A673 (cell line): ENCODE data around the gene DSG1. TPM values are rescaled to one million over a fixed set of nuclear protein-coding genes. Genes with fewer than 3 reads are reported as not detected.

Experiments
- BruUV-seq: library from RNA; stranded (reverse); fragments of 400-500 nt; replicated peaks from 2 replicates; lab custom pipeline; 2021; lab: Mats Ljungman, UMichigan
- CTCF ChIA-PET: fragments of 300-600 bp; sonication (Branson Sonifier 250); formaldehyde crosslinking; loops from one replicate; lab custom pipeline; 2022; ENCODE audit warnings: antibody characterized with exemption; lab: Charles Lee
- POLR2A ChIA-PET: fragments of 300-600 bp; sonication (Branson Sonifier 250); formaldehyde crosslinking; loops from one replicate; lab custom pipeline; 2022; ENCODE audit warnings: antibody characterized with exemption; ENCODE audit not compliant: low non-redundant PET; lab: Charles Lee
- DNase-seq: peaks from one replicate; pipeline ENCODE4 v3.0.0-alpha.2; 2015; ENCODE audit warnings: low spot score
- H3K27ac ChIP-seq: fragments of 200-600 bp; sonication (generic); 2 replicates; pipeline ENCODE4 v1.5.1; 2016; ENCODE audit warnings: mixed run types, low read depth, mild to moderate bottlenecking, mixed read lengths, antibody characterized with exemption, low read length; ENCODE audit not compliant: poor library complexity, severe bottlenecking
- H3K27me3 ChIP-seq: fragments of 200-600 bp; sonication (generic); replicated peaks from 2 replicates; pipeline ENCODE4 v1.6.1; 2017; ENCODE audit warnings: mixed run types, low read depth, mild to moderate bottlenecking, mixed read lengths, antibody characterized with exemption, low read length; ENCODE audit not compliant: insufficient read depth, poor library complexity
- H3K36me3 ChIP-seq: fragments of 200-600 bp; sonication (generic); 2 replicates; pipeline ENCODE4 v1.6.1; 2016; ENCODE audit warnings: mixed run types, mild to moderate bottlenecking, mixed read lengths, antibody characterized with exemption, low read length; ENCODE audit not compliant: insufficient read depth, poor library complexity, severe bottlenecking
- H3K4me1 ChIP-seq: fragments of 200-600 bp; sonication (generic); 2 replicates; pipeline ENCODE4 v1.6.1; 2017; ENCODE audit warnings: mixed run types, mild to moderate bottlenecking, mixed read lengths, antibody characterized with exemption, low read length; ENCODE audit not compliant: insufficient read depth, poor library complexity, severe bottlenecking
- H3K4me3 ChIP-seq: fragments of 200-600 bp; sonication (generic); 2 replicates; pipeline ENCODE4 v1.5.1; 2016; ENCODE audit warnings: low read depth, mixed run types, mild to moderate bottlenecking, mixed read lengths, low read length; ENCODE audit not compliant: poor library complexity, severe bottlenecking
- H3K9me3 ChIP-seq: fragments of 200-600 bp; sonication (generic); 2 replicates; pipeline ENCODE4 v1.6.1; 2016; ENCODE audit warnings: mixed run types, low read depth, mild to moderate bottlenecking, mixed read lengths, antibody characterized with exemption, low read length; ENCODE audit not compliant: poor library complexity, severe bottlenecking
- EZH2 ChIP-seq: fragments of 200-600 bp; sonication (generic); IDR thresholded peaks from 2 replicates; pipeline ENCODE4 v1.6.1; 2017; ENCODE audit warnings: borderline replicate concordance, low read depth, mild to moderate bottlenecking, mixed read lengths, antibody characterized with exemption, low read length; ENCODE audit not compliant: poor library complexity, severe bottlenecking
- intact Hi-C: fragments of 100-400 bp; cut with micrococcal nuclease; formaldehyde crosslinking; loops from one replicate; pipeline ENCODE4 v1.10.0; 2022; ENCODE audit not compliant: unreplicated experiment
- total RNA-seq: library from RNA; stranded (reverse); gene quantifications from 2 replicates; pipeline ENCODE4 v1.2.3, GENCODE V29; 2021
- TF ChIP-seq, protein P1 (sequence below): fragments of 300-800, 200-600 bp; sonication (generic); conservative IDR thresholded peaks from 2 replicates; pipeline ENCODE4 v1.5.1; 2017; ENCODE audit warnings: low read depth, mild to moderate bottlenecking, antibody characterized with exemption, low read length, moderate library complexity, mixed read lengths

DSG1 gene
- total RNA-seq, 1 experiment from 2014 or later, result not detected

DNA sequence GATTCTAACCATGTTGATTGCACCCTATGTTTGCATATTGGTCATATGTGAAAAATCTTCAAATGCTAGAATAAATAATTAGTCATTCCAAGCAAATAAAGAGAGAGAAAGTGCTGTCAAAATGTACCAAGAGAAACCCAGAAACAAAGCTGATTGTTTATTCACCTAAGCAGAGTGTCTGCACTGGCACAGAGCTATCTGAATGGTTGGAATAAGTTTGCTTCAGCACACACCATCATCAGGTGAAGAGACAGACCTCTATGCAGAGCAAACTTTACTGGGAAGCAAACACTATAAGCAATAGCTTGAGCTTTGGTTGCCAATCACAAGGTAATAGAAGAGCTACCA, 84.0 kb downstream of the DSG1 start:
- intact Hi-C loops, result no loop called here
- Histone ChIP-seq H3K4me3 (no peak overlapping the region), H3K36me3 (no peaks in the 10 kb centered on the region), H3K27ac (no peak overlapping the region), H3K27me3 (peaks cover 10% of the 10 kb centered on the region), H3K9me3 (no peaks in the 10 kb centered on the region), H3K4me1 (no peaks in the 10 kb centered on the region)
- no TSS peak for BruUV-seq
- TF ChIP-seq, protein P1, sequence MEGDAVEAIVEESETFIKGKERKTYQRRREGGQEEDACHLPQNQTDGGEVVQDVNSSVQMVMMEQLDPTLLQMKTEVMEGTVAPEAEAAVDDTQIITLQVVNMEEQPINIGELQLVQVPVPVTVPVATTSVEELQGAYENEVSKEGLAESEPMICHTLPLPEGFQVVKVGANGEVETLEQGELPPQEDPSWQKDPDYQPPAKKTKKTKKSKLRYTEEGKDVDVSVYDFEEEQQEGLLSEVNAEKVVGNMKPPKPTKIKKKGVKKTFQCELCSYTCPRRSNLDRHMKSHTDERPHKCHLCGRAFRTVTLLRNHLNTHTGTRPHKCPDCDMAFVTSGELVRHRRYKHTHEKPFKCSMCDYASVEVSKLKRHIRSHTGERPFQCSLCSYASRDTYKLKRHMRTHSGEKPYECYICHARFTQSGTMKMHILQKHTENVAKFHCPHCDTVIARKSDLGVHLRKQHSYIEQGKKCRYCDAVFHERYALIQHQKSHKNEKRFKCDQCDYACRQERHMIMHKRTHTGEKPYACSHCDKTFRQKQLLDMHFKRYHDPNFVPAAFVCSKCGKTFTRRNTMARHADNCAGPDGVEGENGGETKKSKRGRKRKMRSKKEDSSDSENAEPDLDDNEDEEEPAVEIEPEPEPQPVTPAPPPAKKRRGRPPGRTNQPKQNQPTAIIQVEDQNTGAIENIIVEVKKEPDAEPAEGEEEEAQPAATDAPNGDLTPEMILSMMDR, result no peak
- no peak for TF ChIP-seq EZH2
- ChIA-PET POLR2A (no interaction called here), CTCF (no interaction called here)
- DNase-seq, result no peak

GRCh38 chr18:31403409-31403808, 85.4 kb downstream of the DSG1 start:
- no TSS peak for BruUV-seq
- ChIA-PET CTCF (no interaction called here), POLR2A (no interaction called here)
- no peak for TF ChIP-seq EZH2
- TF ChIP-seq, protein P1, result no peak
- H3K9me3 ChIP-seq, result no peaks in the 10 kb centered on the region
- no peak for DNase-seq
- peaks cover 10% of the 10 kb centered on the region for H3K27me3 ChIP-seq
- no peak overlapping the region for H3K4me3 ChIP-seq
- intact Hi-C loops, result no loop called here
- no peaks in the 10 kb centered on the region for H3K4me1 ChIP-seq
- H3K27ac ChIP-seq, result no peak overlapping the region
- no peaks in the 10 kb centered on the region for H3K36me3 ChIP-seq

Other genes starting within 250 kb of the DSG1 start
- 0.04 TPM in 1 of 2 replicates, not detected in the other for gene DSC2, start 215.7 kb upstream of the DSG1 start, total RNA-seq
- not detected in 2 replicates for gene DSC1, start 155.3 kb upstream of the DSG1 start, total RNA-seq
- not detected in 2 replicates for gene DSG4, start 58.6 kb downstream of the DSG1 start, total RNA-seq
- 0.04 TPM in 1 of 2 replicates, not detected in the other for gene DSG3, start 129.6 kb downstream of the DSG1 start, total RNA-seq
- 0.11 TPM in 1 of 2 replicates, not detected in the other for gene DSG2, start 180.0 kb downstream of the DSG1 start, total RNA-seq